ENCODE measurements around the gene TBL1Y.

The TBL1Y gene

GRCh38 chrY:7002581-7002980 lies 92.1 kb downstream of the TBL1Y start:
- ChIA-PET POLR2A (no interaction called here), CTCF (no interaction called here)
- DNase-seq (ENCODE audit: extremely low spot score): no peak
- TF ChIP-seq ZNF384 (IDR thresholded peaks at IDR 0.05): no peak
- no peak for TF ChIP-seq BHLHE40 (IDR thresholded peaks at IDR 0.05; ENCODE audit: borderline replicate concordance)
- TF ChIP-seq L3MBTL2 (conservative IDR thresholded peaks at IDR 0.05): no peak
- no peak for TF ChIP-seq ELF4 (IDR thresholded peaks at IDR 0.05)
- TF ChIP-seq FOXM1 (IDR thresholded peaks at IDR 0.05; ENCODE audit: borderline replicate concordance): no peak

- TF ChIP-seq, protein P1, sequence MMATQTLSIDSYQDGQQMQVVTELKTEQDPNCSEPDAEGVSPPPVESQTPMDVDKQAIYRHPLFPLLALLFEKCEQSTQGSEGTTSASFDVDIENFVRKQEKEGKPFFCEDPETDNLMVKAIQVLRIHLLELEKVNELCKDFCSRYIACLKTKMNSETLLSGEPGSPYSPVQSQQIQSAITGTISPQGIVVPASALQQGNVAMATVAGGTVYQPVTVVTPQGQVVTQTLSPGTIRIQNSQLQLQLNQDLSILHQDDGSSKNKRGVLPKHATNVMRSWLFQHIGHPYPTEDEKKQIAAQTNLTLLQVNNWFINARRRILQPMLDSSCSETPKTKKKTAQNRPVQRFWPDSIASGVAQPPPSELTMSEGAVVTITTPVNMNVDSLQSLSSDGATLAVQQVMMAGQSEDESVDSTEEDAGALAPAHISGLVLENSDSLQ (IDR thresholded peaks at IDR 0.05): no peak
- no peak for TF ChIP-seq ELF4 (IDR thresholded peaks at IDR 0.05)
- TF ChIP-seq TARDBP (IDR thresholded peaks at IDR 0.05): no peak
- TF ChIP-seq LEF1 (IDR thresholded peaks at IDR 0.05; ENCODE audit: borderline replicate concordance): no peak
- no peak for TF ChIP-seq BHLHE40 (IDR thresholded peaks at IDR 0.05; ENCODE audit: borderline replicate concordance)
- no peak for DNase-seq (ENCODE audit: extremely low spot score)
- ChIA-PET POLR2A (no interaction called here), CTCF (no interaction called here)
Measured at GRCh38 chrY:7007911-7008310, 97.4 kb downstream of the TBL1Y start.

- ChIA-PET POLR2A (no interaction called here), CTCF (no interaction called here)
- no peak for DNase-seq (ENCODE audit: extremely low spot score)
- TF ChIP-seq FOXK2 (IDR thresholded peaks at IDR 0.05): no peak
- TF ChIP-seq TARDBP (IDR thresholded peaks at IDR 0.05): no peak
- TF ChIP-seq FOXA1 (IDR thresholded peaks at IDR 0.05): no peak
- no peak for TF ChIP-seq NFRKB (IDR thresholded peaks at IDR 0.05)
Measured at GRCh38 chrY:7008578-7009355, 98.3 kb downstream of the TBL1Y start.

DNA sequence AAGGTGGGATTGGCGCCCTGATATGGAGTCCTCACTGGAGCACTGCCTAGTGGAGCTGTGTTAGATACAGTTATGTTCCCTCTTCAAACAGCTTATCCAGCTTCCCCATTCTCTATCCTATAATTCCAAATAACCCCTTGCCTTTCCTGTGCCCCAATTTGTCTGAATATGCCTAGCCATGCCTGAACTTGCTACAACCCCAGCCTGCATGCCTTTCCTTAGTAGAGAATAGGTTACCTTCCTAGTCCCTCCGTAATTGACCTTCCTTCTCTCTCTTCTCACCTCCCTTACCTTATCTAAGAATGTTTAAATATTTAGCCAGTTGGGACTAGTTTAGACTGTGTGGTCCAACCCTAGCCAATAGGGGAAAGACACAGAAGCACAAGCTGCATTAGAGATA lies 102.6 kb downstream of the TBL1Y start:
- CTCF ChIA-PET: no interaction called here
- no peak for DNase-seq (ENCODE audit: extremely low spot score)
- TF ChIP-seq L3MBTL2 (conservative IDR thresholded peaks at IDR 0.05): no peak
- TF ChIP-seq FOXK2 (IDR thresholded peaks at IDR 0.05): no peak
- TF ChIP-seq FOXA1 (IDR thresholded peaks at IDR 0.05): no peak
- TF ChIP-seq BHLHE40 (IDR thresholded peaks at IDR 0.05; ENCODE audit: borderline replicate concordance): no peak
- TF ChIP-seq ZNF384 (IDR thresholded peaks at IDR 0.05): no peak
- TF ChIP-seq SP1 (IDR thresholded peaks at IDR 0.05): no peak
- no peak for TF ChIP-seq HDGF (IDR thresholded peaks at IDR 0.05; ENCODE audit: borderline replicate concordance)
- TF ChIP-seq FOXM1 (IDR thresholded peaks at IDR 0.05; ENCODE audit: borderline replicate concordance): no peak
- TF ChIP-seq, protein P1 (IDR thresholded peaks at IDR 0.05): no peak
- POLR2A ChIA-PET: no interaction called here

- ChIA-PET CTCF (no interaction called here), POLR2A (no interaction called here)
- TF ChIP-seq ARNT (IDR thresholded peaks at IDR 0.05): no peak
- TF ChIP-seq, protein P1 (IDR thresholded peaks at IDR 0.05): no peak
- TF ChIP-seq FOXA1 (IDR thresholded peaks at IDR 0.05): no peak
- no peak for TF ChIP-seq BHLHE40 (IDR thresholded peaks at IDR 0.05; ENCODE audit: borderline replicate concordance)
- TF ChIP-seq NFRKB (IDR thresholded peaks at IDR 0.05): no peak
- TF ChIP-seq FOXK2 (IDR thresholded peaks at IDR 0.05): no peak
- no peak for TF ChIP-seq ELF4 (IDR thresholded peaks at IDR 0.05)
- no peak for TF ChIP-seq SP1 (IDR thresholded peaks at IDR 0.05)
- no peak for TF ChIP-seq LEF1 (IDR thresholded peaks at IDR 0.05; ENCODE audit: borderline replicate concordance)
- TF ChIP-seq TARDBP (IDR thresholded peaks at IDR 0.05): no peak
- TF ChIP-seq ZNF384 (IDR thresholded peaks at IDR 0.05): no peak
- TF ChIP-seq SUZ12 (IDR thresholded peaks at IDR 0.05): no peak
- TF ChIP-seq HDGF (IDR thresholded peaks at IDR 0.05; ENCODE audit: borderline replicate concordance): no peak
- no peak for TF ChIP-seq L3MBTL2 (conservative IDR thresholded peaks at IDR 0.05)
- TF ChIP-seq CTBP1 (IDR thresholded peaks at IDR 0.05; ENCODE audit: borderline replicate concordance): no peak
- DNase-seq (ENCODE audit: extremely low spot score): no peak
Measured at GRCh38 chrY:7016521-7016920, 106.0 kb downstream of the TBL1Y start.

- DNase-seq (ENCODE audit: extremely low spot score): no peak
- TF ChIP-seq SUZ12 (IDR thresholded peaks at IDR 0.05) (no peak), TARDBP (IDR thresholded peaks at IDR 0.05) (no peak), HDGF (IDR thresholded peaks at IDR 0.05; ENCODE audit: borderline replicate concordance) (no peak), FOXM1 (IDR thresholded peaks at IDR 0.05; ENCODE audit: borderline replicate concordance) (no peak), FOXA1 (IDR thresholded peaks at IDR 0.05) (no peak), BHLHE40 (IDR thresholded peaks at IDR 0.05; ENCODE audit: borderline replicate concordance) (no peak), NFRKB (IDR thresholded peaks at IDR 0.05) (no peak), L3MBTL2 (conservative IDR thresholded peaks at IDR 0.05) (no peak), SP1 (IDR thresholded peaks at IDR 0.05) (no peak), ARNT (IDR thresholded peaks at IDR 0.05) (no peak)
- TF ChIP-seq, protein P1 (IDR thresholded peaks at IDR 0.05): no peak
- ChIA-PET POLR2A (no interaction called here), CTCF (no interaction called here)
Measured at GRCh38 chrY:7017244-7018080, 107.0 kb downstream of the TBL1Y start.
